Smooth muscle cell (in vitro differentiated cells): ENCODE measurements around the gene CIT. TPM values are rescaled to one million over a fixed set of nuclear protein-coding genes. Genes with fewer than 3 reads are reported as not detected.

ENCODE experiments used
- DNase-seq: peaks from one replicate; lab custom pipeline; 2025; ENCODE audit not compliant: unreplicated experiment; lab: John Stamatoyannopoulos, UW
- H2AFZ ChIP-seq: fragments of 200-600 bp; sonication (generic); 2 replicates; pipeline ENCODE4 v1.6.0; 2016; ENCODE audit warnings: antibody characterized with exemption, low read depth, mild to moderate bottlenecking
- H3F3A ChIP-seq: fragments of 200-600 bp; sonication (generic); 2 replicates; pipeline ENCODE4 v1.6.0; 2017; ENCODE audit warnings: antibody characterized with exemption, low read depth
- H3K27ac ChIP-seq: fragments of 200-600 bp; sonication (generic); 2 replicates; pipeline ENCODE4 v1.5.1; 2016; ENCODE audit warnings: low read depth, mild to moderate bottlenecking
- H3K27me3 ChIP-seq: fragments of 200-600 bp; sonication (generic); 2 replicates; pipeline ENCODE4 v1.6.1; 2016; ENCODE audit warnings: low read depth, mild to moderate bottlenecking
- H3K36me3 ChIP-seq: fragments of 200-600 bp; sonication (generic); 2 replicates; pipeline ENCODE4 v1.5.1; 2016; ENCODE audit warnings: low read depth
- H3K4me1 ChIP-seq: fragments of 200-600 bp; sonication (generic); 2 replicates; pipeline ENCODE4 v1.5.1; 2016; ENCODE audit warnings: low read depth
- H3K4me2 ChIP-seq: fragments of 200-600 bp; sonication (generic); 2 replicates; pipeline ENCODE4 v1.6.0; 2016; ENCODE audit warnings: mild to moderate bottlenecking
- H3K4me3 ChIP-seq: fragments of 200-600 bp; sonication (generic); 2 replicates; pipeline ENCODE4 v1.5.1; 2016; ENCODE audit warnings: mild to moderate bottlenecking
- H3K79me2 ChIP-seq: fragments of 200-600 bp; sonication (generic); 2 replicates; pipeline ENCODE4 v1.6.0; 2016; ENCODE audit warnings: low read depth, mild to moderate bottlenecking
- H3K9ac ChIP-seq: fragments of 200-600 bp; sonication (generic); 2 replicates; pipeline ENCODE4 v1.6.0; 2016; ENCODE audit warnings: low read depth
- H3K9me3 ChIP-seq: fragments of 200-600 bp; sonication (generic); replicated peaks from 2 replicates; pipeline ENCODE4 v1.5.1; 2016; ENCODE audit warnings: low read depth
- H4K20me1 ChIP-seq: fragments of 200-600 bp; sonication (generic); 2 replicates; pipeline ENCODE4 v1.6.0; 2016; ENCODE audit warnings: low read depth
- WGBS: methylation state at CpG from one replicate; pipeline ENCODE4 v1.1.7; 2016; ENCODE audit warnings: low lambda C conversion rate; 5-methylcytosine and 5-hydroxymethylcytosine counted together
- polyA plus RNA-seq: library from polyadenylated mRNA; unstranded; fragments of >200 nt; fragmentation: Nextera tagmentation; extraction: Ambion mirVana; gene quantifications from 2 replicates; pipeline ENCODE4 v1.2.1, GENCODE V29; 2016
- total RNA-seq: library from RNA; depleted of rRNA; stranded (reverse); fragments of >200 nt; gene quantifications from 2 replicates; pipeline ENCODE4 v1.2.3, GENCODE V29; 2014
- TF ChIP-seq, protein P1 (sequence below): fragments of 200-600 bp; sonication (generic); IDR thresholded peaks from 2 replicates; pipeline ENCODE4 v1.5.1; 2017; ENCODE audit warnings: borderline replicate concordance, mild to moderate bottlenecking, antibody characterized with exemption; ENCODE audit not compliant: insufficient read depth, poor library complexity, severe bottlenecking

The CIT gene
- total and polyA plus RNA-seq, 2 experiments from 2014 or later, result 3.2 to 9.1 TPM

DNA sequence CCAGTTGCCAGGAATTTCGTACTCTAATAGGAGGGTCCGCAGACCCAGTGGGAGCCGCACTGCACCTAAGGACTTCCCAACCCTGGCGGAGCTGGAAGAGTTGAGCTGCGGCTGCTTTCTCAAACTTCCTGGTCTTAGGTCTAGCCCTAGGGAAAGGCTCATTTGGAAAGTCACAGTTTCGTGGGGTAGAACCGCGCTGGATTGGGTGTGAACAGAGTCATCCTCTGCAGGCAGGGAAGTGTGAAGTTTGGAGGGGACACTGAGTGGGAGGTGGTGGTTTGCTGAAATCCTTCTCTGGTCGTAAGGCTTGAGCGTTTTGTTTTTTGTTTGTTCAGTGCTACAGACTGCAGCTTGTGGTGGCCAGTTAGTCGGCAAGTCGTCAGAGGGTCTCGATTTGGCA lies 190.3 kb downstream of the CIT start:
- DNase-seq, result no peak
- Histone ChIP-seq H2AFZ (no peak overlapping the region), H3K27ac (no peak overlapping the region), H3K79me2 (no peaks in the 10 kb centered on the region), H3K4me2 (no peak overlapping the region), H3K9ac (no peak overlapping the region), H3K36me3 (no peaks in the 10 kb centered on the region), H3K27me3 (no peaks in the 10 kb centered on the region), H3F3A (no peaks in the 10 kb centered on the region), H3K9me3 (no peaks in the 10 kb centered on the region), H3K4me1 (no peaks in the 10 kb centered on the region), H3K4me3 (no peak overlapping the region), H4K20me1 (no peaks in the 10 kb centered on the region)
- WGBS, result 96% methylated on average over 13 of the region's 13 CpGs
- TF ChIP-seq, protein P1, sequence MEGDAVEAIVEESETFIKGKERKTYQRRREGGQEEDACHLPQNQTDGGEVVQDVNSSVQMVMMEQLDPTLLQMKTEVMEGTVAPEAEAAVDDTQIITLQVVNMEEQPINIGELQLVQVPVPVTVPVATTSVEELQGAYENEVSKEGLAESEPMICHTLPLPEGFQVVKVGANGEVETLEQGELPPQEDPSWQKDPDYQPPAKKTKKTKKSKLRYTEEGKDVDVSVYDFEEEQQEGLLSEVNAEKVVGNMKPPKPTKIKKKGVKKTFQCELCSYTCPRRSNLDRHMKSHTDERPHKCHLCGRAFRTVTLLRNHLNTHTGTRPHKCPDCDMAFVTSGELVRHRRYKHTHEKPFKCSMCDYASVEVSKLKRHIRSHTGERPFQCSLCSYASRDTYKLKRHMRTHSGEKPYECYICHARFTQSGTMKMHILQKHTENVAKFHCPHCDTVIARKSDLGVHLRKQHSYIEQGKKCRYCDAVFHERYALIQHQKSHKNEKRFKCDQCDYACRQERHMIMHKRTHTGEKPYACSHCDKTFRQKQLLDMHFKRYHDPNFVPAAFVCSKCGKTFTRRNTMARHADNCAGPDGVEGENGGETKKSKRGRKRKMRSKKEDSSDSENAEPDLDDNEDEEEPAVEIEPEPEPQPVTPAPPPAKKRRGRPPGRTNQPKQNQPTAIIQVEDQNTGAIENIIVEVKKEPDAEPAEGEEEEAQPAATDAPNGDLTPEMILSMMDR, result no peak

DNA sequence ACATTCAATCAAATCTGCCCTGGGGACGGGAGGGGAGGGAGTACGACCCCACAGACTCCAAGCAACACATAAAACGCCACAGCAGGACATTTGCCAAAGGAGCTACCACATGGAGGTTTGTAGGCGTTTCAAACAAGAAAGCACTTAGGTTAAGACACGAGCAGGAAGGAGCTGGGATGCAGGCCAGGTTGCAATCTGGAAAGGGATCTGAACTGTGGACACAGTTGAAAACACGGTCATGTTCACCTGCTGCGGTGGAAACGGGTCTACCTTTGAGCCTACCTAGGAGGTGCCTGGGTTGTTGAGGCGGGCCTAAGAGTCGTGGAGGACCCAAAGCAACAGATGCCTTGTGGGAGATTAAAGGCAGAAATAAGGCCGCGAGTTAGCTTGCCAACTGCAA lies 190.8 kb downstream of the CIT start:
- H3K4me1 ChIP-seq, result no peaks in the 10 kb centered on the region
- no peaks in the 10 kb centered on the region for H3F3A ChIP-seq
- no peaks in the 10 kb centered on the region for H3K79me2 ChIP-seq
- no peak for DNase-seq
- TF ChIP-seq, protein P1, result no peak
- no peaks in the 10 kb centered on the region for H4K20me1 ChIP-seq
- H3K9me3 ChIP-seq, result no peaks in the 10 kb centered on the region
- no peaks in the 10 kb centered on the region for H3K27me3 ChIP-seq
- no peak overlapping the region for H2AFZ ChIP-seq
- no peak overlapping the region for H3K4me2 ChIP-seq
- no peak overlapping the region for H3K9ac ChIP-seq
- no peaks in the 10 kb centered on the region for H3K36me3 ChIP-seq
- 90% methylated on average over 12 of the region's 12 CpGs for WGBS
- no peak overlapping the region for H3K27ac ChIP-seq
- H3K4me3 ChIP-seq, result no peak overlapping the region

DNA sequence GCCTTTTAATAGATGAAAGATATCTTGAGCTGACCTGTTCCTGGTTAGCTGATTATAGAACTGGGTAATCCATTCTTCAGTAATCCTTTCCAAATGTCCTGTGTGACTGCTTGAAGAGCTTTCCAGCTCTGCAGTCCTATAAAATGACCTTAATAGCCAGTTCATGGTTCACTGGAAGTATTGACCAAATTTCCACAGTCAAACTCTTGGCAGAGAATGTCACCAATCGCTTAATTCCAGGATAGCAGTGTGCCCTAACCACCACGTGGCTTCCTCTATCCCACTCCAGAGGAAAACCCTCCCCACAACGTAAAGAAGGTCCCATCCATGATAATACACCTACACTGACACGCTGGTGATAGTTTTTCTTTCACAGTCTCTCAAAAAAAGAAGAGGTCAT lies 191.7 kb downstream of the CIT start:
- H4K20me1 ChIP-seq, result no peaks in the 10 kb centered on the region
- H3K36me3 ChIP-seq, result no peaks in the 10 kb centered on the region
- TF ChIP-seq, protein P1, result no peak
- 87% methylated on average over 4 of the region's 4 CpGs for WGBS
- no peak overlapping the region for H2AFZ ChIP-seq
- H3K9ac ChIP-seq, result no peak overlapping the region
- no peaks in the 10 kb centered on the region for H3K4me1 ChIP-seq
- no peaks in the 10 kb centered on the region for H3K27me3 ChIP-seq
- no peak for DNase-seq
- H3K4me2 ChIP-seq, result no peak overlapping the region
- no peaks in the 10 kb centered on the region for H3K9me3 ChIP-seq
- H3F3A ChIP-seq, result no peaks in the 10 kb centered on the region
- H3K27ac ChIP-seq, result no peak overlapping the region
- H3K79me2 ChIP-seq, result no peaks in the 10 kb centered on the region
- no peak overlapping the region for H3K4me3 ChIP-seq

DNA sequence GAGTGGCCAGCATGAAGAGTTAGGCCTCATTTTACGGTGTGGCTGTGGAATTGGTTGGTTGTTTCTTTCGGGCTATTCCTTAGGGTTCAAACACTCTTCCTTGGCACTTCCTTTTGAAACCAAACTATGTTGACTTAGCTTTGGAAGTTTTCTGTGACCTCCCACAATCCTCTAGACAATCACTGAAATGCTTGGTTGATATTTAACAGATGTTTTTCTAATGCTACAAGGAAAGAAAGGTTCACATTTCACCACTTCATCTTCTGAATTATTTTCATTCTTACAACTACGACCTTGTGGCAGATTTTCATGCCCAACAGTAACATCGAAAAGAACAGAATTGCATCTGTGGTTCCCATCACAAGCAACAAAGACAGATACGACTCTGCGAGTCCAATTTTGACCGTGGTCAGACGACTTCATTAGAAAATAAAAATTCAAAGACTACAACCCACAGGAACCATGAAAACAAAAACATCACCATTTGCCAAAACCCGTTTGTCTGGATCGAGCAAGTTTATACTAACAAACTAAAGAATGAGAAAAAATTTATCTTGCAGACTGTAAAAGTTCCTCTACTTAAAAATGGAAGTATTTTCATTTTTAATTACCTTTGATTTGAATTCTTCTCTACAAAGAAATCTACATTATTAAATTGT lies 192.3 kb downstream of the CIT start:
- Histone ChIP-seq H3K27ac (no peak overlapping the region), H3F3A (no peaks in the 10 kb centered on the region), H3K4me1 (no peaks in the 10 kb centered on the region), H3K79me2 (no peaks in the 10 kb centered on the region), H3K27me3 (no peaks in the 10 kb centered on the region), H3K9me3 (no peaks in the 10 kb centered on the region), H3K36me3 (peaks cover 2% of the 10 kb centered on the region), H3K4me2 (no peak overlapping the region), H3K9ac (no peak overlapping the region), H3K4me3 (no peak overlapping the region), H4K20me1 (no peaks in the 10 kb centered on the region), H2AFZ (no peak overlapping the region)
- WGBS, result 90% methylated on average over 10 of the region's 10 CpGs
- DNase-seq, result no peak
- TF ChIP-seq, protein P1, result no peak
